ENCODE results near the gene AGAP1.

The AGAP1 gene

GRCh38 chr2:235857598-235857997 is 363.8 kb downstream of the AGAP1 start:
- no peak for DNase-seq

GRCh38 chr2:235858881-235859280 is 365.0 kb downstream of the AGAP1 start:
- no peak for DNase-seq

- DNase-seq = no peak
Measured at GRCh38 chr2:235859651-235860050, 365.8 kb downstream of the AGAP1 start.

GRCh38 chr2:235860111-235860510 is 366.3 kb downstream of the AGAP1 start:
- no peak for DNase-seq

GRCh38 chr2:235860871-235861270 is 367.0 kb downstream of the AGAP1 start:
- DNase-seq = no peak

- no peak for DNase-seq
Measured at GRCh38 chr2:235861383-235861782, 367.5 kb downstream of the AGAP1 start.

GRCh38 chr2:235863414-235863813 is 369.6 kb downstream of the AGAP1 start:
- no peak for DNase-seq

- no peak for DNase-seq
Measured at GRCh38 chr2:235864302-235864701, 370.5 kb downstream of the AGAP1 start.

- no peak for DNase-seq
Measured at GRCh38 chr2:235864733-235865515, 371.1 kb downstream of the AGAP1 start.

- no peak for DNase-seq
Measured at GRCh38 chr2:235866373-235866772, 372.5 kb downstream of the AGAP1 start.

- no peak for DNase-seq
Measured at GRCh38 chr2:235868224-235868623, 374.4 kb downstream of the AGAP1 start.

GRCh38 chr2:235868645-235869044 is 374.8 kb downstream of the AGAP1 start:
- DNase-seq = no peak

GRCh38 chr2:235870515-235870914 is 376.7 kb downstream of the AGAP1 start:
- no peak for DNase-seq

GRCh38 chr2:235876099-235876679 is 382.3 kb downstream of the AGAP1 start:
- DNase-seq = no peak

- DNase-seq = no peak
Measured at GRCh38 chr2:235877275-235877802, 383.5 kb downstream of the AGAP1 start.

GRCh38 chr2:235879116-235879515 is 385.3 kb downstream of the AGAP1 start:
- DNase-seq = no peak

GRCh38 chr2:235883675-235884074 is 389.8 kb downstream of the AGAP1 start:
- DNase-seq = no peak

GRCh38 chr2:235889302-235889630 is 395.4 kb downstream of the AGAP1 start:
- no peak for DNase-seq

GRCh38 chr2:235893129-235893698 is 399.4 kb downstream of the AGAP1 start:
- no peak for DNase-seq

GRCh38 chr2:235894839-235895238 is 401.0 kb downstream of the AGAP1 start:
- DNase-seq = no peak

- no peak for DNase-seq
Measured at GRCh38 chr2:235896061-235896460, 402.2 kb downstream of the AGAP1 start.

- DNase-seq = no peak
Measured at GRCh38 chr2:235897992-235898391, 404.1 kb downstream of the AGAP1 start.

GRCh38 chr2:235898766-235899165 is 404.9 kb downstream of the AGAP1 start:
- DNase-seq = no peak

- DNase-seq = no peak
Measured at GRCh38 chr2:235900631-235901030, 406.8 kb downstream of the AGAP1 start.

All from CD4-positive, alpha-beta T cell treated with Interleukin-6 for 4 hours (primary cell).